ENCODE results near the gene UGT1A4.

DNA sequence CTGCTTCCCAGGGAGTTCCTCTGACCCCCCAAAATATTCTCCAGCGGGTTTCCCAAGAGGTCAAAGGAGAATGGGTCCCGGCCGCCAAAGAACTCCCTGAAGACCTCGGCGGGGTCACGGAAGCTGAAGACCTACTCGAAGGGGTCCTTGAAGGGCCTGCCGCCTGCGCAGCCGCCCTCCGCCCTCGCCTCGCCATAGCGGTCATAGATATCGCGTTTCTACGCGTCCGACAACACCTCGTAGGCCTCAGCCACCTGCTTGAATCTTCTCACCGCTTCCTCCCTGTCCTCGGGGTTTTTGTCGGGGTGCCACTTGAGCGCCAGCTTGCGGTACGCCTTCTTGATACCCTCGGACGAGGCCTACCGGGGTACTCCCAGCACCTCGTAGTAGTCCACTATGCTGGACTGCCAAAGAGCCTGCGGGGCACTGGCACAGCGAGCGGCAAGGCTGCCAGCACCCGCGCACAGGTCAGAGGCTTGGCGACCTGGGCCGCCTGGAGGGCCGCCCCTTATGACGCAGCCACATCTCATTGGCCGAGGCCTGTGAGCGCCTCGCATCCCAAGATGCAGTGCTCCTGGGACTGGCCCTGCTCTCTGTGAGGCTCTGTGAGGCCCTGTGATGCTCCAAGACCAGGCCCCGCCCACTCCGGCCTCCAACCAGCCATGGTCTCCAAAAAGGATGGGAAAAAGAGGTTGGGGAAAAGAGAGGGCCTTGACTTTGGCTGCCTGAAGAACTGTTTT is 36.5 kb downstream of the UGT1A4 start:
- TF ChIP-seq, protein P1, sequence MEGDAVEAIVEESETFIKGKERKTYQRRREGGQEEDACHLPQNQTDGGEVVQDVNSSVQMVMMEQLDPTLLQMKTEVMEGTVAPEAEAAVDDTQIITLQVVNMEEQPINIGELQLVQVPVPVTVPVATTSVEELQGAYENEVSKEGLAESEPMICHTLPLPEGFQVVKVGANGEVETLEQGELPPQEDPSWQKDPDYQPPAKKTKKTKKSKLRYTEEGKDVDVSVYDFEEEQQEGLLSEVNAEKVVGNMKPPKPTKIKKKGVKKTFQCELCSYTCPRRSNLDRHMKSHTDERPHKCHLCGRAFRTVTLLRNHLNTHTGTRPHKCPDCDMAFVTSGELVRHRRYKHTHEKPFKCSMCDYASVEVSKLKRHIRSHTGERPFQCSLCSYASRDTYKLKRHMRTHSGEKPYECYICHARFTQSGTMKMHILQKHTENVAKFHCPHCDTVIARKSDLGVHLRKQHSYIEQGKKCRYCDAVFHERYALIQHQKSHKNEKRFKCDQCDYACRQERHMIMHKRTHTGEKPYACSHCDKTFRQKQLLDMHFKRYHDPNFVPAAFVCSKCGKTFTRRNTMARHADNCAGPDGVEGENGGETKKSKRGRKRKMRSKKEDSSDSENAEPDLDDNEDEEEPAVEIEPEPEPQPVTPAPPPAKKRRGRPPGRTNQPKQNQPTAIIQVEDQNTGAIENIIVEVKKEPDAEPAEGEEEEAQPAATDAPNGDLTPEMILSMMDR (IDR thresholded peaks at IDR 0.05; ENCODE audit: low read depth, low read length, poor library complexity, severe bottlenecking): no peak
- no peak for TF ChIP-seq EZH2phosphoT487 (IDR thresholded peaks at IDR 0.05; ENCODE audit: borderline replicate concordance, low read length)
